HCT116 (cell line): ENCODE data around the gene LTO1. TPM values are rescaled to one million over a fixed set of nuclear protein-coding genes. Genes with fewer than 3 reads are reported as not detected.

Experiments
- ATAC-seq: fragments of 200-7000 bp; cut with Tn5 transposase; 2 replicates; pipeline ENCODE4 v1.9.1; 2020; ENCODE audit warnings: mild to moderate bottlenecking, moderate library complexity
- BruUV-seq: library from RNA; stranded (reverse); fragments of 400-500 nt; replicated peaks from 2 replicates; lab custom pipeline; 2021; lab: Mats Ljungman, UMichigan
- CTCF ChIA-PET: fragments of 300-600 bp; sonication (Branson Sonifier 250); formaldehyde crosslinking; loops from one replicate; lab custom pipeline; 2021; ENCODE audit warnings: antibody characterized with exemption; lab: Charles Lee
- POLR2A ChIA-PET: fragments of 300-600, 350-600 bp; sonication (Branson Sonifier 250); formaldehyde crosslinking; loops from one replicate; lab custom pipeline; 2021; ENCODE audit warnings: antibody characterized with exemption; lab: Charles Lee
- RAD21 ChIA-PET, 2 experiments: fragments of 300-600 bp; sonication (Branson Sonifier 250); formaldehyde crosslinking; loops; one replicate each; lab custom pipeline; 2023; ENCODE audit warnings: low total read pairs in 2 of 2; ENCODE audit not compliant: uncharacterized antibody in 2 of 2, unreplicated experiment in 2 of 2, low non-redundant PET in 1 of 2; lab: Charles Lee
- DNase-seq: peaks from one replicate; pipeline ENCODE4 v3.0.0-alpha.2; 2010; ENCODE audit warnings: low read depth, low spot score
- H2AFZ ChIP-seq: fragments of 200-600 bp; shearing (Covaris generic), sonication (generic); 2 replicates; pipeline ENCODE4 v1.6.1; 2017; ENCODE audit warnings: low read depth, mixed run types, mixed read lengths, antibody characterized with exemption, low read length; ENCODE audit not compliant: poor library complexity, severe bottlenecking
- H3K27ac ChIP-seq: 2 replicates; pipeline ENCODE4 v1.5.1; 2012; ENCODE audit warnings: low read depth, low read length
- H3K27me3 ChIP-seq: fragments of 200-600 bp; sonication (generic); 2 replicates; pipeline ENCODE4 v1.6.1; 2016; ENCODE audit warnings: mixed run types, low read length, mixed read lengths; ENCODE audit not compliant: insufficient read depth
- H3K36me3 ChIP-seq, 2 experiments: fragments of 200-500 bp in 1 of 2; fragments of 200-600 bp in 1 of 2; sonication (Bioruptor generic) in 1 of 2; sonication (generic) in 1 of 2; 2 replicates each; pipeline versions ENCODE4 v1.5.1 to v1.6.1; 2014 to 2016; ENCODE audit warnings: low read length in 2 of 2, inconsistent platforms in 1 of 2, mixed read lengths in 1 of 2, mixed run types in 1 of 2; ENCODE audit not compliant: insufficient read depth in 2 of 2, control insufficient read depth in 1 of 2
- H3K4me1 ChIP-seq, 2 experiments: fragments of 200-600 bp in 1 of 2; sonication (generic) in 1 of 2; 2 replicates each; pipeline versions ENCODE4 v1.5.1 to v1.6.1; 2012 to 2017; ENCODE audit warnings: low read length in 2 of 2, inconsistent platforms in 1 of 2, mild to moderate bottlenecking in 1 of 2, mixed read lengths in 1 of 2, mixed run types in 1 of 2, moderate library complexity in 1 of 2; ENCODE audit not compliant: insufficient read depth in 2 of 2, control insufficient read depth in 1 of 2
- H3K4me2 ChIP-seq: fragments of 200-600 bp; sonication (generic); 2 replicates; pipeline ENCODE4 v1.6.1; 2017; ENCODE audit warnings: mixed run types, low read length, mixed read lengths
- H3K4me3 ChIP-seq, 2 experiments: fragments of 200-600 bp in 1 of 2; sonication (generic) in 1 of 2; replicated peaks in 1 of 2; 2 replicates each; pipeline ENCODE4 v1.5.1; 2011 to 2016; ENCODE audit warnings: low read length in 2 of 2, control low read depth in 1 of 2, low read depth in 1 of 2, mild to moderate bottlenecking in 1 of 2, mixed read lengths in 1 of 2, mixed run types in 1 of 2
- H3K79me2 ChIP-seq: fragments of 200-600 bp; sonication (generic); 2 replicates; pipeline ENCODE4 v1.6.1; 2017; ENCODE audit warnings: mild to moderate bottlenecking, mixed run types, low read length, moderate library complexity, mixed read lengths; ENCODE audit not compliant: insufficient read depth
- H3K9ac ChIP-seq: fragments of 200-600 bp; sonication (generic); 2 replicates; pipeline ENCODE4 v1.6.1; 2016; ENCODE audit warnings: low read length, mixed read lengths
- H3K9me2 ChIP-seq: fragments of 200-600 bp; sonication (generic), shearing (Covaris generic); 2 replicates; pipeline ENCODE4 v1.6.1; 2017; ENCODE audit warnings: mixed run types, mild to moderate bottlenecking, moderate library complexity; ENCODE audit not compliant: insufficient read depth
- H3K9me3 ChIP-seq, 2 experiments: fragments of 200-500 bp in 1 of 2; fragments of 200-600 bp in 1 of 2; sonication (Bioruptor generic) in 1 of 2; sonication (generic) in 1 of 2; 2 replicates each; pipeline ENCODE4 v1.6.1; 2014 to 2017; ENCODE audit warnings: low read length in 2 of 2, mixed read lengths in 2 of 2, inconsistent platforms in 1 of 2, low read depth in 1 of 2, mild to moderate bottlenecking in 1 of 2, mixed run types in 1 of 2, moderate library complexity in 1 of 2; ENCODE audit not compliant: control insufficient read depth in 1 of 2, insufficient read depth in 1 of 2
- H4K20me1 ChIP-seq: fragments of 200-600 bp; sonication (generic), shearing (Covaris generic); 2 replicates; pipeline ENCODE4 v1.6.1; 2017; ENCODE audit warnings: mixed run types, mild to moderate bottlenecking, moderate library complexity; ENCODE audit not compliant: insufficient read depth
- CBX3 ChIP-seq: IDR thresholded peaks from 2 replicates; pipeline ENCODE4 v1.6.1; 2012; ENCODE audit warnings: low read depth
- CEBPB ChIP-seq: IDR thresholded peaks from 2 replicates; pipeline ENCODE4 v1.6.1; 2012; ENCODE audit warnings: low read depth
- EZH2 ChIP-seq: fragments of 200-600 bp; sonication (generic); IDR thresholded peaks from 2 replicates; pipeline ENCODE4 v1.6.1; 2017; ENCODE audit warnings: antibody characterized with exemption, mixed run types
- JUND ChIP-seq: IDR thresholded peaks from 2 replicates; pipeline ENCODE4 v1.6.1; 2012
- TCF7L2 ChIP-seq: IDR thresholded peaks from 2 replicates; pipeline ENCODE4 v1.7.0; 2011; ENCODE audit warnings: borderline replicate concordance, inconsistent platforms; ENCODE audit not compliant: insufficient read depth, insufficient read length; ENCODE audit errors: extremely low read depth
- intact Hi-C: fragments of 100-400 bp; cut with micrococcal nuclease; formaldehyde crosslinking; loops from 2 replicates; pipeline ENCODE4 v1.10.0; 2022
- total RNA-seq: library from RNA; stranded (reverse); gene quantifications from one replicate; pipeline ENCODE4 v1.2.1, GENCODE V29; 2021; ENCODE audit not compliant: unreplicated experiment
- TF ChIP-seq, protein P1 (sequence below): IDR thresholded peaks from 2 replicates; pipeline ENCODE4 v1.6.1; 2011; ENCODE audit warnings: mild to moderate bottlenecking, low read length, moderate library complexity; ENCODE audit not compliant: insufficient replicate concordance; ENCODE audit errors: extremely low read depth

Gene LTO1
- total RNA-seq, 1 experiment from 2014 or later: 21.3 TPM

DNA sequence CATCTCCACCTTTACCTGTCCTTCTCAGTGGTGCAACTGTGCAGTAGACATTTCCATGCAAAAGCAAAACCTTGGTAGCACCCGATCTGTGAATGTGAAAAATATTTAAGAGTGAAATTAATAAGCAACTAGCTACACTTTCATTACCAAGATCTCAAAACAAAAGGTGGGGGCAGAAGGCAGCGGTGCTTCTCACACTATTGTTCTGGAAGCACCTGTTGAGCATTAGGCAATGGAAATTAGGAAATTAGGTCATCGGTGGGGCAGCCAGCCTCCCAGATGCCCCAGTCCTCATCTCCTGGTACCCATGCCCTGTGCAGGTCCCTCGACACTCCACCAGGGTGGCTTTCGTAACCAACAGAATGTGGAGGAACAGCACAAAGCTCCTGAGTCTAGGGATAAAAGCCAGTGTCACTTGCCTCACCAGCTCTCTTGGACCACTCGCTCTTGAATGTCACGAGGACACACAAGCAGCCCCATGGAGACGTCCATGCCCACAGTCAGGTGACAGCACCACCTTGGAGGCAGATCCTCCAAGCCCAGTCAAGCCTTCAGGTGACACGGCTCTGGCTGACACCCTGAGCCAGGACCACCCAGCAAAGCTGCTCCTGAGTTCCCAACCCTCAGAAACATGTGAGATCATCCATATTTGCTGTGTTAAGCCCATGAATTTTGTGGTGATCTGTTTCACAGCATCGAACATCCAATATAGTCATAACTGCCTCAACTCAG, 3.3 kb downstream of the LTO1 start:
- RAD21 ChIA-PET: interaction anchor here in 1 of 2 experiments (1.5 kb wide), 1 partner anchor 370 kb away, joined by 4 read pairs; no protein-coding TSS in a partner anchor
- no peak overlapping the region for H3K4me3 ChIP-seq
- H3K27me3 ChIP-seq: no peaks in the 10 kb centered on the region
- H3K4me2 ChIP-seq: no peak overlapping the region
- POLR2A ChIA-PET: no interaction called here
- intact Hi-C loops: loop anchor here (10.0 kb wide), 1 partner anchor 377 kb away; the partner anchor contains the start of gene MYEOV
- peaks cover 28% of the 10 kb centered on the region for H3K79me2 ChIP-seq
- no peak overlapping the region for H3K9ac ChIP-seq
- DNase-seq (no peak), ATAC-seq (no peak)
- H3K9me2 ChIP-seq: no peaks in the 10 kb centered on the region
- H3K9me3 ChIP-seq: no peaks in the 10 kb centered on the region
- TF ChIP-seq JUND (no peak), TCF7L2 (no peak), CBX3 (no peak), EZH2 (no peak), CEBPB (no peak)
- TF ChIP-seq, protein P1, sequence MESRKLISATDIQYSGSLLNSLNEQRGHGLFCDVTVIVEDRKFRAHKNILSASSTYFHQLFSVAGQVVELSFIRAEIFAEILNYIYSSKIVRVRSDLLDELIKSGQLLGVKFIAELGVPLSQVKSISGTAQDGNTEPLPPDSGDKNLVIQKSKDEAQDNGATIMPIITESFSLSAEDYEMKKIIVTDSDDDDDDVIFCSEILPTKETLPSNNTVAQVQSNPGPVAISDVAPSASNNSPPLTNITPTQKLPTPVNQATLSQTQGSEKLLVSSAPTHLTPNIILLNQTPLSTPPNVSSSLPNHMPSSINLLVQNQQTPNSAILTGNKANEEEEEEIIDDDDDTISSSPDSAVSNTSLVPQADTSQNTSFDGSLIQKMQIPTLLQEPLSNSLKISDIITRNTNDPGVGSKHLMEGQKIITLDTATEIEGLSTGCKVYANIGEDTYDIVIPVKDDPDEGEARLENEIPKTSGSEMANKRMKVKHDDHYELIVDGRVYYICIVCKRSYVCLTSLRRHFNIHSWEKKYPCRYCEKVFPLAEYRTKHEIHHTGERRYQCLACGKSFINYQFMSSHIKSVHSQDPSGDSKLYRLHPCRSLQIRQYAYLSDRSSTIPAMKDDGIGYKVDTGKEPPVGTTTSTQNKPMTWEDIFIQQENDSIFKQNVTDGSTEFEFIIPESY: no peak
- H2AFZ ChIP-seq: no peak overlapping the region
- H3K27ac ChIP-seq: no peak overlapping the region
- H3K36me3 ChIP-seq: peaks cover 9 to 25% of the 10 kb centered on the region in 2 experiments; a peak in 2 of 4 replicates
- H3K4me1 ChIP-seq: peaks cover 10 to 30% of the 10 kb centered on the region in 2 experiments; a peak in 3 of 4 replicates
- no TSS peak for BruUV-seq
- H4K20me1 ChIP-seq: no peaks in the 10 kb centered on the region
- CTCF ChIA-PET: interaction anchor here (0.8 to 2.7 kb wide), 2 partner anchors 541 kb away, joined by 3 to 10 read pairs; no protein-coding TSS in a partner anchor
